ENCODE results near the gene KCTD11.
"Not testable (repeated sequence)": the region's sequence is repeated elsewhere in the genome, so short reads cannot be mapped to it uniquely, and the experiment has no call there.

KCTD11 gene

DNA sequence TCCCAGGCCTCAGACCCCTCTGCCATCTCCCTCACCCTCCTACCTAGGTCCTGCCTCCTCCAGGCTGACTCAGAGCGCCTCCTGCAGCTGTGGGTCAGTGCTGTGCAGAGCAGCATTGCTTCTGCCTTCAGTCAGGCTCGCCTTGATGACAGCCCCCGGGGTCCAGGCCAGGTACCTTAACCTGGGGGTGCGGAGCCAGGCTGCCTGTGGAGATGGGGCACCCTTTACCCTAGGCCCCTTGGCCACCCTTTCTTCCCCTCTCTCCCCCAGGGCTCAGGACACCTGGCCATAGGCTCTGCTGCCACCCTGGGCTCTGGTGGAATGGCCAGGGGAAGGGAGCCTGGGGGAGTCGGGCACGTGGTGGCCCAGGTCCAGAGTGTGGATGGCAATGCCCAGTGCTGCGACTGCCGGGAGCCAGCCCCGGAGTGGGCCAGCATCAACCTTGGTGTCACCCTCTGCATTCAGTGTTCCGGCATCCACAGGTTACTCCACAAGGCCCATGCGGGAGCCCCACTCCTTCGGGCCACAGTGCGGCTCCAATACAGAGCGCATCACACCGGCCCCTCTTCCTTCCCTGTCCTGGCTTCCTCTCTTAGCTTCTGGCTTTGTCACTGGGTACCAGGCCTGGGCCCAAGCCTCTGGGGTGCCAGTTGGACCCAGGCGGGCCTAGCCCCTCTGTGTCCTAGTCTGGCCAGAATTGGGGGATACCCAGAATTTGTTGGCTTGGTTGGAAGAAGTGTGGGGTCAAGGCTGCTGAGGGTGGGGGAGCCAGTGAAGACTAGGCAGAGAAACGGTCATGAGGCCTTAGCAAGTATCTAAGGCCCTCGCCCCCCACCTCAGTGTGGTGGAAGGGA, 5.0 kb upstream of the KCTD11 start:
- DNase-seq: no peak

DNA sequence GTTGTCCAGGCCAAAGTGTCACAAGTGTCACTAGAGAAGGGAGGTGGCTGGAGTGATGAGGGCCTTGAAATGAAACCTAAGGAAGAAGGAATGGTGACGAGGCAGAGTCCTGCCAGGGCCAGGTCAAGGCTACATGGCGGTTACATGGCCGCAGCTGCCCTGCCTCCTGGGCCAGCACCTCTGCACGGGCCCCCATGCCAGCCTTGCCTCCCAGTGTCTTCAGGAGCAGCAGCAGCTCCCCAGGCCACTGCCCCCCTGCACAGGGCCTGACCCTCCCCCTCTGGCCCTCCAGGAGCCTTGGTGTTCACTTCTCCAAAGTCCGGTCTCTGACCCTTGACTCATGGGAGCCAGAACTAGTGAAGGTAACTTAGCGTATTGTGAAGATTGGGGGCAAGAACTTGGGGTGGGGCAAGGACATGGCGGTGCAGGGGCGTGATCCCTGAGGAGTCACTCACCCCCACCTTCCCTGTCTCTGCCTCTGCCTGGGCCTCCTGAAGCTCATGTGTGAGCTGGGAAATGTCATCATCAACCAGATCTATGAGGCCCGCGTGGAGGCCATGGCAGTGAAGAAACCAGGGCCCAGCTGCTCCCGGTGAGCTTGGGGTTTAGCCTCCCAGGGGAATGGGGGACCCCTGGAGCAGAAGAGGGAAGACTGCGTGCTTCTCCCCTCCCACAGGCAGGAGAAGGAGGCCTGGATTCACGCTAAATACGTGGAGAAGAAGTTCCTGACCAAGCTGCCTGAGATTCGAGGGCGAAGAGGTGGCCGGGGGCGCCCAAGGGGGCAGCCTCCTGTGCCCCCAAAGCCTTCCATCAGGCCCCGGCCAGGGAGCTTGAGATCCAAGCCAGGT, 4.1 kb upstream of the KCTD11 start:
- no peak for DNase-seq

DNA sequence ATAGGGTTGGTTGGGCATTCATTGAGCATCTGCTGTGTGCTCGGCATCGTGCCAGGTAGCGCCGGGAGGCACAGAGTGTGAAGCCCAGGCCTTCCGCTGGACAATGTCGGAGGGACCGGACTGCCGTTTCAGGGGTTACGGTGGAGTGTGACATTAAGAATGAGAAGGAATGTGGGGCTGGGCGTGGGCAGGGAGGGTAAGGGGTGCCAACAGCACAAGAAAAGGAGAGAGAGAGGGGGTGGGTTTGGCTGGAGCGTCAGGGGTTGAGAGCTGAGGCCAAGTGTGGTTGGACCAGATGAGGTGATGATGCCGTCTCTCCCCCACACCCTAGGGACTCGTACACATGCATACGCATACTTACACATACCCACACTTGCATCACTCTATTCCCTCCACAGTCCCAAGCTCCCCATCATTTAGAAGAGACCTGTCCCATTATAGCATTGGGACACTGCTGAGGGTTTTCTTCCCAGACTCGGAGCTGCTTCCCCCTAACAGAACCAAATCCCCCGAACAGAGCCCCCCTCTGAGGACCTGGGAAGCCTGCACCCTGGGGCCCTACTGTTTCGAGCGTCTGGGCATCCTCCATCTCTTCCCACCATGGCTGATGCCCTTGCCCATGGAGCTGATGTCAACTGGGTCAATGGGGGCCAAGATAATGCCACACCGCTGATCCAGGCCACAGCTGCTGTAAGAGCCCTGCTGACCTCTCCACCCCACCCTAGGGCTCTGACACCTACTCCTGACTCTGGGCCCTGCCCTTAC, 3.3 kb upstream of the KCTD11 start:
- DNase-seq: peak; percentile 61

DNA sequence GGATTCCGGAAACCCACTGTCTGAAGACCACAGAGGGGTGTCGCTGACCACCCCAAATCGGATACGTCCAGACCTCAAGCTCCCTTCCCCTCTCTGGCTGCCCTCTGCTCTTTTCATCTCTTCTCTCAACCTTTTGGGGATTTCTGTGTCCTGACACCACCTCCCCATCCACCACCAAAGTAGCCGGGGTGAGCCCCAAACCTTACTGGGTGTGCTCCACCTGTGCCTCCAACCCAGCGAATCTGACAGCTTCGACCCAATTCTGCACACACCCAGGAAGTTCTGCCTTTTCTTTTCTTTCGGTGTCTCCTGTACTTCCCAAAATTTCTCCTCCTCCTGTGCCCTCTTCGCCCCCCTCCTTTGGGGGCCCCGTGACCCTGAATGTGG, 534 bp downstream of the KCTD11 start:
- no peak for DNase-seq

- no peak for DNase-seq
Measured at GRCh38 chr17:7352910-7353635, 1.1 kb downstream of the KCTD11 start.

DNA sequence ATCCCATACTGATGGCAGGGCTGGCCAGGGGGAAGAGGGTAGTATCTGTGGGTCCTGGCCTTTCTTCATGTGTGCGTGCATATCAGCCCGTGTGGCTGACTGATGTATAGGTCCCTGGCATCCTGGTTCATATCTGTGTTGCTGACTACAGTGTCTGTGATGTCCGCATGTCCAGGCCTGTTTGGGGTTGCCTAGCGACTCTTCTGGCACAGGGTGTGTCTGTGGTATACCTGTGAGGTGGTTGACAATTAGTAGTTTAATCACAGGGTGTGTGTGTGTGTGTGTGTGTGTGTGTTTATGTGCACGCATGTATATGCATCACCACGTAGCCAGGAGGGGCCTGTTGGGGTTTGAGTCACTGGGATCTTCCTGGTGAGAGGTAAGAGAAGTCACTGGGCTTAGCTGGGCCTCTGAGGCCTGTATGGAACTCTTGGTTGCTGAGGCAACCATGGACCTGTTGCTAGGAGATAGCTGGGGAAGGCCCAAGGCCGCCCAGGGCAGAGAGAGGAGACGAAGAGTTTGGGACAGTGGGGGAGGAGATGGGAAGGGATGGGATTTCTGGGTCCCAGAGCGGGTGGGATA, 2.4 kb downstream of the KCTD11 start:
- DNase-seq: peak; percentile 58

- peak; percentile 29 for DNase-seq
Measured at GRCh38 chr17:7355053-7355452, 3.1 kb downstream of the KCTD11 start, which contains the start of gene TMEM95. Gene TMEM95 (plus strand): TSS chr17:7355156. CDS start chr17:7355205, 49 bp downstream.

DNA sequence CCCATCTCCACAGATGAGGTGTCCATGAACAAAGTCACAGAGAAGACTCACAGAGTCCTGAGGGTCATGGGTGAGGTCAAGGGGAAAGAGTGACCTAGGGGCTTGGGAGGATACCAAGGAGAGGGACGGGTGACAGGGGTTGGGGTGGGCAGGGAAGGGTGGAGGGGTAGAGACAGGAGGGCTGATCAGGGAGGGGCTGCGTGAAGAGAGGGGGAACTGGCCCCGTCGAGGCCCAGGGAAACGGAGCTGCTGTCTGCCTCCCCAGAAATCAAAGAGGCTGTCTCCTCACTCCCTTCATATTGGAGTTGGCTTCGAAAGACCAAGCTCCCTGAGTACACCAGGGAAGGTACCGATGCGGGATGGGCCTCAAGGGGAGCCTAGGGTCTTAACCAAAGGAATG, 3.6 kb downstream of the KCTD11 start:
- no peak for DNase-seq

DNA sequence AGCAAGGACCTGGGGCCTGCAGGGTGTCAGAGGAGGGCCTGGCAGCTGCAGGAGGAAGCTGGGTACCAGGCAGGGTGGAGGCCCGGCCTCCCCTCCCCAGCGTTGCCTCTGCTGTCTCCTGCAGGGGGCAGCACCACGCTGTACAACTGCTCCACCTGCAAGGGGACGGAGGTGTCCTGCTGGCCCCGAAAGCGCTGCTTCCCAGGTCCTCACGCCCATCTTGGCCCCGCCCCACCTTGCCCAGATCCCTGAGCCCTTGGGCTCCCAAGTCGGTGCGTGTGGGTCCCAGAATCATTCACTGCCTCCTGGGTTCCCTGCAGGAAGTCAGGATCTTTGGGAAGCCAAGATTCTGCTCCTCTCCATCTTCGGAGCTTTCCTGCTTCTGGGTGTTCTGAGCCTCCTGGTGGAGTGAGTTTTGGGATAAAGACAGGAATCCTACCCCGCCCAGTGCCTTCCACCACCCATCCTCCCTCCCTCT, 4.1 kb downstream of the KCTD11 start:
- peak; percentile 52 for DNase-seq

DNA sequence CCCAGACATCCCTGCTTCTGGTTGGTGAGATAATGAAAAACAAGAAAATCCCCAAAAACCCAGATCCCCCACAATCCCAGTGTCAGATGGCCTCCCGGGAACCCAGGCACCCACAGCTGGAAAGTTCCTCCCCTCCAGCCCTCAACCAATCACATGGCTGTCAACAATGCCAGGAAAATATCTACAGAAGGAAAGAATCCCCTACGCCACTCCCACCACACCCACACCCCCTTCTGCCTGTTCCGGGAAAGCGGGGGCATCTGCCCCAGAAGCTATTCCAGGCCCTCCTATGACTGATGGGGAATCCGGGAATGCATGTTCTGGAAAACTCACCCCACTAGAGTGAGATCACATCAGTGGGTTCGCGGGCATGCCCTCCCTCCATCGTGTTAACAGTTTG, 4.8 kb downstream of the KCTD11 start:
- DNase-seq: no peak

DNA sequence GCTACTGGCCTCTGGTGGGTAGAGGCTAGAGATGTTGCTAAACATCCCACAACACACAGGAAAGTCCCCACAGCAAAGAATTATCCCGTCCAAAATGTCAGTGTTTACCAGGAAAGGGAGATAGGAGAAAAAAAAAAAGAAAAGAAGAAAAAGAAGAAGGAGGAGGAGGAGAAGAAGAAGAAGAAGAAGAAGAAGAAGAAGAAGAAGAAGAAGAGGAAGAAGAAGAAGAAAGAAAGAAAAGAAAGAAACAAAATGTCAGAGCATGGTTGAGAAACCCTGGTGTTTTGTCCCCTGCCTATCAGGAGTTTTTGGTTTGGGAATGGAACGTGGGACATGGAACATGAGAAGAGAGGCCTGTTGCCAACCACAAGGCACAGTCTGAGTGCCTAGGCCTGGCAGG, 5.4 kb downstream of the KCTD11 start:
- DNase-seq: no peak

- DNase-seq: no peak
Measured at GRCh38 chr17:7361906-7362305, 9.9 kb downstream of the KCTD11 start.

GRCh38 chr17:7363311-7363710, 11.3 kb downstream of the KCTD11 start:
- no peak for DNase-seq

GRCh38 chr17:7365963-7366362, 14.0 kb downstream of the KCTD11 start:
- DNase-seq: not testable (repeated sequence)

- DNase-seq: no peak
Measured at GRCh38 chr17:7367083-7367482, 15.1 kb downstream of the KCTD11 start.

DNA sequence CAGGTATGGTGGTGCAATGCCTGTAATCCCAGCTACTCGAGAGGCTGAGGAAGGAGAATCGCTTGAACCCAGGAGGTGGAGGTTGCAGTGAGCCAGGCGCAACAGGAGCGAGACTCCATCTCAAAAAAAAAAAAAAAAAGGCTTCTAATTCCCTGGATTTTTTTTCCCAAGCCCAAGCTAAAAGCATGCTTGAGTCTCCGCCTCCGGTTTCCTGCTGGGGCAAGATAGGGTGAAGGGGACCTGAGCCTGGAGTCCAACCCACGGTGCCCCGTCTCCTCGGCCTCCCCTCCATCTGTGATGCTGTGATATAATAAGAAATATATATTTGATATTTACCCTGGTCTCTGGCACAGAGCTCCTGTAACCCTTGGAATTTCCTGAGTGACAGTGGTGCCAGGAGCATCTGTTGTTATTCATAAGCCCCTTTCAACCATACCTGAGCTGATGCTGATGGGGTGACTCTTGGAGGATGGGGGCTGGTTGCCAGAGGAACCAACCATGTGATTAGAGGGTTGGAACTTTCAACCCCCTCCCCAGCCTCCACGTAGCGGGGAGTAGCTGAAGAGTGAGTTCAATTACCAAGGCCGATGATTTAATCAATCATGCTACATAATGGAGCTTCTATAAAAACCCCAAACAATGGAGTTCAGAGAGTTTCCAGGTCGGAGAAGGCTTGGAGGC, 16.1 kb downstream of the KCTD11 start:
- no peak for DNase-seq

- not testable (repeated sequence) for DNase-seq
Measured at GRCh38 chr17:7368599-7368994, 16.6 kb downstream of the KCTD11 start.

GRCh38 chr17:7369825-7370224, 17.9 kb downstream of the KCTD11 start:
- DNase-seq: no peak

DNA sequence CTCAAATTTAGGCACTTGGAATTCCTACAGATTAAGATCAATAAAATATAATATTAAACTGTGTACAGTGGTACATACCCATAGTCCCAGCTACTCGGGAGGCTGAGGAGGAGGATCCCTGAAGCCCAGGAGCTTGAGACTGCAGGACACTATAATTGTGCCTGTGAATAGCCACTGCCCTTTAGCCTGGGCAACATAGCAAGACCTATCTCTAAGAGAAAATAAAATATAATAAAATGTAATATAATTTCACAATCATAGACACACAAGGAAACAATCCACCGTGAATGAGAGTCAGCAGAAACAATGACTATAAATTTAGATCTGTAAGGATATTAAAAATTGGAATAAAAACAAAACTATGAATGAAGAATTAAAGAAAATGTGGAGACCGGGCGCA, 18.9 kb downstream of the KCTD11 start:
- DNase-seq: no peak

DNA sequence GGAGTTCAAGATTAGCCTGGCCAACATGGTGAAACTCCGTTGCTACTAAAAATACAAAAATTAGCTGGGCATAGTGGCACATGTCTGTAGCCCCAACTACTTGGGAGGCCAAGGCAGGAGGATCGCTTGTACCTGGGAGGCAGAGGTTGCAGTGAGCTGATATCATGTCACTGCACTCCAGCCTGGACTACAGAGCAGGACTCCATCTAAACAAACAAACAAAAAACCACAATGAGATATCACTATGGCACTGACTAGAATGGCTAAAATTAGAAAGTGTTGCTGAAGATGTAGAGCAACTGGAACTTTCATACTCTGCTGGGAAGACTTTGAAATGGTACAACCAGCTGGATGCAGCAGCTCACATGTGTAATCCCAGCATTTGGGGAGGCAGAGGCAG, 22.4 kb downstream of the KCTD11 start:
- DNase-seq: no peak

- no peak for DNase-seq
Measured at GRCh38 chr17:7379134-7379533, 27.2 kb downstream of the KCTD11 start.
